D341Med (cell line): ENCODE data around the gene R3HDM1.
"Not testable (repeated sequence)": the region's sequence is repeated elsewhere in the genome, so short reads cannot be mapped to it uniquely, and the experiment has no call there.

Source experiments
- DNase-seq: peaks from one replicate; pipeline ENCODE4 v3.0.0; 2012; ENCODE audit warnings: low spot score

R3HDM1 gene

GRCh38 chr2:135573620-135574019 is 42.3 kb downstream of the R3HDM1 start:
- DNase-seq = no peak

GRCh38 chr2:135581282-135581681 is 50.0 kb downstream of the R3HDM1 start:
- no peak for DNase-seq

GRCh38 chr2:135582383-135582782 is 51.1 kb downstream of the R3HDM1 start:
- DNase-seq = no peak

GRCh38 chr2:135585586-135585985 is 54.3 kb downstream of the R3HDM1 start:
- no peak for DNase-seq

GRCh38 chr2:135586148-135586547 is 54.9 kb downstream of the R3HDM1 start:
- no peak for DNase-seq

- DNase-seq = no peak
These were observed 56.7 kb downstream of the R3HDM1 start for GRCh38 chr2:135587958-135588357.

GRCh38 chr2:135590619-135591260 is 59.5 kb downstream of the R3HDM1 start:
- no peak for DNase-seq

GRCh38 chr2:135600915-135601314 is 69.6 kb downstream of the R3HDM1 start:
- DNase-seq = no peak

- DNase-seq = no peak
These were observed 72.3 kb downstream of the R3HDM1 start for GRCh38 chr2:135603543-135603942.

- no peak for DNase-seq
These were observed 76.3 kb downstream of the R3HDM1 start for GRCh38 chr2:135607561-135607960.

GRCh38 chr2:135612319-135612718 is 81.0 kb downstream of the R3HDM1 start:
- DNase-seq = no peak

GRCh38 chr2:135615404-135615803 is 84.1 kb downstream of the R3HDM1 start:
- no peak for DNase-seq

GRCh38 chr2:135617501-135618015 is 86.3 kb downstream of the R3HDM1 start:
- DNase-seq = no peak

- DNase-seq = no peak
These were observed 88.9 kb downstream of the R3HDM1 start for GRCh38 chr2:135620198-135620597.

GRCh38 chr2:135629520-135629919 is 98.2 kb downstream of the R3HDM1 start:
- DNase-seq = no peak

GRCh38 chr2:135630034-135630433 is 98.8 kb downstream of the R3HDM1 start:
- not testable (repeated sequence) for DNase-seq

- no peak for DNase-seq
These were observed 99.2 kb downstream of the R3HDM1 start for GRCh38 chr2:135630488-135630887.

- no peak for DNase-seq
These were observed 102.3 kb downstream of the R3HDM1 start for GRCh38 chr2:135633582-135633981.

- no peak for DNase-seq
These were observed 104.0 kb downstream of the R3HDM1 start for GRCh38 chr2:135635212-135635835.

GRCh38 chr2:135636982-135637381 is 105.7 kb downstream of the R3HDM1 start:
- DNase-seq = no peak

GRCh38 chr2:135637456-135638087 is 106.3 kb downstream of the R3HDM1 start:
- DNase-seq = no peak

GRCh38 chr2:135638825-135639224 is 107.5 kb downstream of the R3HDM1 start:
- no peak for DNase-seq
